Right atrium auricular region (tissue), 2 donors: Measurements from ENCODE around the gene B3GAT3. TPM values are rescaled to one million over a fixed set of nuclear protein-coding genes. Genes with fewer than 3 reads are reported as not detected.

ENCODE experiments used
- DNase-seq: peaks from one replicate; pipeline ENCODE4 v3.0.0-alpha.2; 2019; ENCODE audit warnings: low spot score
- H3K27ac ChIP-seq, 2 donors: fragments of 200-600 bp; sonication (generic); 1 replicate in 1 of 2; 2 replicates in 1 of 2; pipeline ENCODE4 v1.5.1; 2016 to 2019
- H3K27me3 ChIP-seq, 2 donors: fragments of 200-600 bp; sonication (generic); one replicate each; pipeline versions ENCODE4 v1.5.1 to v1.6.0; 2017 to 2019
- H3K36me3 ChIP-seq: fragments of 200-600 bp; sonication (generic); one replicate; pipeline ENCODE4 v1.5.1; 2016
- H3K4me1 ChIP-seq, 2 donors: fragments of 200-600 bp; sonication (generic); one replicate each; pipeline versions ENCODE4 v1.5.1 to v1.6.0; 2017 to 2019
- H3K4me3 ChIP-seq, 2 donors: fragments of 200-600 bp; sonication (generic); 1 replicate in 1 of 2; 2 replicates in 1 of 2; pipeline ENCODE4 v1.5.1; 2017 to 2019; ENCODE audit warnings: mild to moderate bottlenecking in 1 of 2, moderate library complexity in 1 of 2
- H3K9me3 ChIP-seq, 2 donors: fragments of 200-600 bp; sonication (generic); one replicate each; pipeline ENCODE4 v1.5.1; 2019
- total RNA-seq, 2 donors: library from RNA; depleted of rRNA; stranded (reverse); fragments of >200 nt; gene quantifications; one replicate each; pipeline ENCODE4 v1.1.0, GENCODE V29; 2016
- TF ChIP-seq, protein P1 (sequence below), 2 donors: fragments of 200-600 bp; sonication (generic); IDR thresholded peaks; one replicate each; pipeline ENCODE4 v1.5.1; 2019; ENCODE audit warnings: antibody characterized with exemption in 2 of 2

Gene B3GAT3
- total RNA-seq, 2 donors from 2014 or later, result 12.7 to 14.0 TPM

DNA sequence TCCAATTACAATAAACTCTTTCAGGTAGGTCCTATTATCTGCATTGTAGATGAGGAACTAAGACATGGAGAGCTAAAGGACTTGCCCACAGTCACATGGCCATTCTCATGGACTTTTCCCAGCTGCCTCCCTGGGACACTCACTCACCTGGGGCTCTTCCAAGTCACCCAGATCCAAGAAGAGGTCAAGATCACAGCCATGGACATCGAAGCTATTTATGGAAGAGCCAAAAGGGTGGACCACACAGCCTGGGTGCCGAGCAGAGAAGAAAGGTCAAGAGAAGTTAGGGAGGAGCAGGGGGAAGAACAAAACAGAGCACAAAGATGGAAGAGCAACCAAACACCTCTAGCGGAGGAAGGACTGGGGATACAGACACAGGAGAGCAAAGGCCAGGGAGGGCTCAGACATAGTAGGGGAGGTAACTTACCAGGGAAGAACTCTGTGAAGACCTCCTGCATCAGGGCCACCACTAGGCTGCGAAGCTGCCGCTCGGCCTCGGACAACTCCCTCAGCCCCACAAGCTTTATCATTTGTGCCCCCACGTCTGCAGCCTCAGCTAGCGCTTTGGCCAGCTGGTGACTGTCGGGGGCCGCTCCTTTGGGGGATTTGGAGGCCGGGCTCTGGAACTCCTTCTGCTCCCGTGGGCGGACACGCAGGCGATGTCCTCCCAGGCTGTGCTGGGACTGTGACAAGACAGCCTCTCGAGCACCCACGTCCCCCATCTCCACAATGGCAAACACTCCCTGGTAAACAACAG is 40.6 kb downstream of the B3GAT3 start:
- TF ChIP-seq, protein P1, sequence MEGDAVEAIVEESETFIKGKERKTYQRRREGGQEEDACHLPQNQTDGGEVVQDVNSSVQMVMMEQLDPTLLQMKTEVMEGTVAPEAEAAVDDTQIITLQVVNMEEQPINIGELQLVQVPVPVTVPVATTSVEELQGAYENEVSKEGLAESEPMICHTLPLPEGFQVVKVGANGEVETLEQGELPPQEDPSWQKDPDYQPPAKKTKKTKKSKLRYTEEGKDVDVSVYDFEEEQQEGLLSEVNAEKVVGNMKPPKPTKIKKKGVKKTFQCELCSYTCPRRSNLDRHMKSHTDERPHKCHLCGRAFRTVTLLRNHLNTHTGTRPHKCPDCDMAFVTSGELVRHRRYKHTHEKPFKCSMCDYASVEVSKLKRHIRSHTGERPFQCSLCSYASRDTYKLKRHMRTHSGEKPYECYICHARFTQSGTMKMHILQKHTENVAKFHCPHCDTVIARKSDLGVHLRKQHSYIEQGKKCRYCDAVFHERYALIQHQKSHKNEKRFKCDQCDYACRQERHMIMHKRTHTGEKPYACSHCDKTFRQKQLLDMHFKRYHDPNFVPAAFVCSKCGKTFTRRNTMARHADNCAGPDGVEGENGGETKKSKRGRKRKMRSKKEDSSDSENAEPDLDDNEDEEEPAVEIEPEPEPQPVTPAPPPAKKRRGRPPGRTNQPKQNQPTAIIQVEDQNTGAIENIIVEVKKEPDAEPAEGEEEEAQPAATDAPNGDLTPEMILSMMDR (IDR thresholded peaks at IDR 0.05), result no peak
- DNase-seq, result no peak
- H3K4me3 ChIP-seq, result no peak overlapping the region
- H3K27me3 ChIP-seq, result no peaks in the 10 kb centered on the region
- peaks cover 49% of the 10 kb centered on the region for H3K36me3 ChIP-seq
- peaks cover 0 to 8% of the 10 kb centered on the region in 2 donors for H3K4me1 ChIP-seq
- no peak overlapping the region for H3K27ac ChIP-seq
- H3K9me3 ChIP-seq, result no peaks in the 10 kb centered on the region

DNA sequence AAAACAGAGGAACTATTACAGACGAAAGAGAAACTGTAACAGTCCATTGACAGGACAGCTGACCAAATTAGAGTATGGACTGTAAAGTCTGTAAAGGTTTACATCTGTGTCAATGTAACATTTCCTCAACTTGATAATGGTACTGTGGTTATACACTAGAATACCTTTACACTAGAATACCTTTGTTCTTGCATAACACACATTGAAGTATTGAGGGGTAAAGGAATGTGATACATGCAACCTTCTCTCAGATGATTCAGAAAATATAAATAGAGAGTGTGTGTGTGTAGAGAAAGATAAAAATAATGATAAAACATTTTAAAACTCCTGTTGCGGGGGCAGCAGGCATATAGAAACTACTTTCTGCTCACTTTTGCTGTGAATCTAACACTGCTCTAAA is 42.5 kb downstream of the B3GAT3 start:
- H3K4me1 ChIP-seq, result peaks cover 0 to 25% of the 10 kb centered on the region in 2 donors
- no peak overlapping the region for H3K4me3 ChIP-seq
- no peak overlapping the region for H3K27ac ChIP-seq
- no peaks in the 10 kb centered on the region for H3K27me3 ChIP-seq
- peaks cover 41% of the 10 kb centered on the region for H3K36me3 ChIP-seq
- H3K9me3 ChIP-seq, result no peaks in the 10 kb centered on the region
- DNase-seq, result no peak
- TF ChIP-seq, protein P1 (IDR thresholded peaks at IDR 0.05), result no peak

DNA sequence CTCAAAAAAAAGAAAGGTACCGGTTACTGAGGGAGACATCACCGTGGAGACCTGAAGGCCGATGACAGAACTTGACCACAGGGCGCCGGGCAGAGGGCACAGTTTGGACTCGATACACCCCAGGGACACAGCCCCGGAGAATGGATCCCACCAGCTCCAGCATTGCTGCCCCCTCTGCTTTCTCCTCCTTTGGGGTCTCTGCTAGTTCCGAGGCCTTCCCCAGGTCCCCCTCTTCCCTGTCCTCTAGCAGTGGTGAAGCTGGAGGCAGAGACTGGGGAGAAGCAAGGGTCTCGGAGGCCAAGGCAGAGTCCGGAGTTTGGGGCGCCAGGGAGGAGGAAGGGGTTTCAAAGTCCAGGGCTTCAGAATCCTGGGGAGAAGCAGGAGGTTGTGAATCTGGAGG is 43.2 kb downstream of the B3GAT3 start:
- Histone ChIP-seq H3K36me3 (peaks cover 41% of the 10 kb centered on the region), H3K27ac (no peak overlapping the region), H3K4me3 (no peak overlapping the region), H3K4me1 (peaks cover 0 to 25% of the 10 kb centered on the region in 2 donors), H3K9me3 (no peaks in the 10 kb centered on the region), H3K27me3 (no peaks in the 10 kb centered on the region)
- TF ChIP-seq, protein P1 (IDR thresholded peaks at IDR 0.05), result no peak
- DNase-seq, result no peak

DNA sequence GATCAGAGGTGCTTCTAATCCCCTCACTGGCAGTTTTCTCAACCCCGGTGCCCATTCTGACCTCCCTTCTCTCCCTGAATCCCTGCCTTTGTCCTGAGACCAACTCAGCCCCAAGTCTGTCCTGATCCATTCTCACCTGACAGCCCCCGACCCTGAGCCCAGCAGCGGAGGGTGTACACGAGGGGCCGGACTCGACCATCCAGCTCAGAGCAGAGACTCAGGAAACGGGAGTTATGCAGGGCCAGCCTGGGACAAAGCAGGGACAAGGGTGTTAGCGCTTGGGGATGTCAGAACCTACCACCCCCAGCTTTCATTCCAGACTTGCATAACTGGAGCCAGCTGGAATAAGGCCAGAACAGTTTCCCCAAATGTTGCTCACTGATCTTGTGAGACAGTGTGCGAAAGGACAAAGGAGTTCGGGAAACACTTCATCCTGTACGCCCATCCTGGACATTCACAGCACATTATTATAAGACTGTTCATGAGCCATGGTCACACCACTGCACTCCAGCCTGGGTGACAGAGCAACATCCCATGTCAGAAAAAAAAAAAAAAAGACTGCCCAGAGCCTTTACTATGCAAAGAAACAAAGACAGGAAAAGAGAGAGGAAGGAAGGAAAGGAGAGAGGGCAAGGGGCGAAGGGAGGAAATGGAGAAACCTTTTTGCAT is 44.6 kb downstream of the B3GAT3 start:
- TF ChIP-seq, protein P1 (IDR thresholded peaks at IDR 0.05), result no peak
- no peaks in the 10 kb centered on the region for H3K27me3 ChIP-seq
- no peaks in the 10 kb centered on the region for H3K9me3 ChIP-seq
- DNase-seq, result peak; percentile 66
- H3K27ac ChIP-seq, result peak overlapping the region; percentile 91 to 96
- H3K4me1 ChIP-seq, result peaks cover 0 to 34% of the 10 kb centered on the region in 2 donors
- peaks cover 42% of the 10 kb centered on the region for H3K36me3 ChIP-seq
- no peak overlapping the region for H3K4me3 ChIP-seq

DNA sequence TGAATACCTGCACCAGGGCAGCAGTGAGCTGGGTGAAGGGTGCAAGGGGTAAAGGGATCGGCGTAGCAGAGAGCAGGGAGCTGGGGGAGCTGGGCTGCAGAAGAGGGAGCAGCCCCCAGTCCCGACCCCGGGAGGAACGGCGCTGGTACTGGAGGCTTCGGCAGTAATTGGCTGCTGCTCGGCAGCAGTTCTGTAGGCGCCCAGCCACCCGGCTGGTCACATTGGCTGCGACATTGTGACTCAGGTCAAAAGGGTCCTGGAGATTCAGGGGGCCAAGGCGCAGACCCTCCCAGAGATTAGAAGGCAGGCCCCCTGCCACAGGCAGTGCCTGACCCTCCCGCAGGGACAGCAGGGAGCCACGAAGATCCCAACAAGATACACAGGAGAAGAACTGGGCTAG is 45.9 kb downstream of the B3GAT3 start:
- H3K27ac ChIP-seq, result peak overlapping the region; percentile 91 to 96

More for the DNA sequence above, 45.9 kb downstream of the B3GAT3 start:
- Histone ChIP-seq H3K9me3 (no peaks in the 10 kb centered on the region), H3K36me3 (peaks cover 46% of the 10 kb centered on the region), H3K27me3 (no peaks in the 10 kb centered on the region), H3K4me3 (peak overlapping the region in 1 of 2 donors; percentile 85), H3K4me1 (peaks cover 0 to 36% of the 10 kb centered on the region in 2 donors)
- DNase-seq, result no peak
- TF ChIP-seq, protein P1 (IDR thresholded peaks at IDR 0.05), result no peak
